Keratinocyte (primary cell): Measurements from ENCODE around the gene FBN1.

ENCODE experiments used
- CTCF ChIP-seq, 3 experiments: IDR thresholded peaks in 1 of 3; conservative IDR thresholded peaks in 1 of 3; optimal IDR thresholded peaks in 1 of 3; 2 replicates in 2 of 3; 3 replicates in 1 of 3; pipeline versions ENCODE3 to v1.5.1; 2011; ENCODE audit warnings: low read length in 3 of 3, mild to moderate bottlenecking in 3 of 3, moderate library complexity in 2 of 3, control low read depth in 1 of 3, inconsistent platforms in 1 of 3; ENCODE audit not compliant: insufficient read depth in 2 of 3; ENCODE audit errors: extremely low read depth in 1 of 3
- EZH2 ChIP-seq: IDR thresholded peaks from one replicate; pipeline ENCODE4 v1.6.1; 2012; ENCODE audit warnings: inconsistent platforms, mild to moderate bottlenecking, low read length, moderate library complexity

GRCh38 chr15:48499978-48500377 is 145.5 kb downstream of the FBN1 start:
- TF ChIP-seq CTCF (optimal IDR thresholded peaks at IDR 0.05 in 1 of 3, IDR thresholded peaks at IDR 0.05 in 1 of 3, conservative IDR thresholded peaks at IDR 0.05 in 1 of 3; ENCODE audit: extremely low read depth in 1 of 3, insufficient read depth in 2 of 3, low read length in 3 of 3) (no peak), EZH2 (no peak)
